Measurements from ENCODE around the gene REN.

DNA sequence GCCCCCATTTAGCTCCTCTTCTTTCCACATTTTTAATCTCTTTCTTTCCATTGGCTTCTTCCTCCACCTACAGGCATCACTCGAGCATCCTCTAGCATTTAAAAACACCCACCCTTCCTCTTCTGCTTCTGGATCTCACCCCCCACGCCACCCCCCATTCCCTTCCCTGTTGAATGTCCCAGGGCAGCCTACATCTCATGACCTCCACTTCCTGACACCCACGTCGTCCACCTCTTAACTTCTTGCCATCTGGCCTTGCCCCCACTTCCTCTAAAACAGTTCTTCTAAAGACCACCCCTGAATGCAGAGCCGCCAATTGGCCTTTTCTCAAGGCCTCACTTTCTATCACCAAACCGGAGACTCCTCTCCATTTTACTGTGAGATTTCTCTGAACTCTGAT lies 8.2 kb downstream of the REN start:
- no peak for TF ChIP-seq POLR2A (IDR thresholded peaks at IDR 0.05)
- TF ChIP-seq, protein P1, sequence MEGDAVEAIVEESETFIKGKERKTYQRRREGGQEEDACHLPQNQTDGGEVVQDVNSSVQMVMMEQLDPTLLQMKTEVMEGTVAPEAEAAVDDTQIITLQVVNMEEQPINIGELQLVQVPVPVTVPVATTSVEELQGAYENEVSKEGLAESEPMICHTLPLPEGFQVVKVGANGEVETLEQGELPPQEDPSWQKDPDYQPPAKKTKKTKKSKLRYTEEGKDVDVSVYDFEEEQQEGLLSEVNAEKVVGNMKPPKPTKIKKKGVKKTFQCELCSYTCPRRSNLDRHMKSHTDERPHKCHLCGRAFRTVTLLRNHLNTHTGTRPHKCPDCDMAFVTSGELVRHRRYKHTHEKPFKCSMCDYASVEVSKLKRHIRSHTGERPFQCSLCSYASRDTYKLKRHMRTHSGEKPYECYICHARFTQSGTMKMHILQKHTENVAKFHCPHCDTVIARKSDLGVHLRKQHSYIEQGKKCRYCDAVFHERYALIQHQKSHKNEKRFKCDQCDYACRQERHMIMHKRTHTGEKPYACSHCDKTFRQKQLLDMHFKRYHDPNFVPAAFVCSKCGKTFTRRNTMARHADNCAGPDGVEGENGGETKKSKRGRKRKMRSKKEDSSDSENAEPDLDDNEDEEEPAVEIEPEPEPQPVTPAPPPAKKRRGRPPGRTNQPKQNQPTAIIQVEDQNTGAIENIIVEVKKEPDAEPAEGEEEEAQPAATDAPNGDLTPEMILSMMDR (IDR thresholded peaks at IDR 0.05) = no peak
